ENCODE results near the gene KDM4E. TPM values are rescaled to one million over a fixed set of nuclear protein-coding genes. Genes with fewer than 3 reads are reported as not detected.

Gene KDM4E
- total and polyA plus RNA-seq, 4 donors, result 0.11 TPM; not detected in 3

DNA sequence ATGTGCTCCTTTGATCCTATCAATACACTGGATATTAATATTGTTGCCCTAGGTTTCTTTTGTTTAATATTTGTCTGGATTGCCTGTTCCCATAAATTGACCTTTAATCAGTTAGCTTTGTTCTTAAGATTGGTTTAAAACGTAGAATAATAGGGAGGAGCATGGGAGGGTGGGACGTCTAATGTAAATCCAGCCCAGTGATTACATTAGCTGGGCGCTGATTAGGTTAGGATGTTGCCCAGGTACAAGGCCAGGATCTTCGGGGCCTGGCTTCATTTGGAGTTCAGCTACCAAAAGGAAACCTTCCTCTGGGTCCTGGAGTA is 41.6 kb downstream of the KDM4E start, which contains the start of gene SRSF8:
TSS of gene SRSF8 (plus strand) at position 204 of the 323 bp plus-strand sequence. CDS start 308 bp downstream, outside the sequence.
- Histone ChIP-seq H3K27me3 (ENCODE audit: control insufficient read depth, insufficient read depth, low read length) (no peaks in the 10 kb centered on the region), H3K4me1 (ENCODE audit: control insufficient read depth, insufficient read depth, low read length) (peaks cover 5% of the 10 kb centered on the region), H3K36me3 (ENCODE audit: control insufficient read depth, insufficient read depth, low read length) (no peaks in the 10 kb centered on the region), H3K27ac (ENCODE audit: low read depth, low read length) (peak within 1 kb of the TSS; percentile 99), H3K9me3 (ENCODE audit: control insufficient read depth, insufficient read depth, low read length) (no peaks in the 10 kb centered on the region), H3K4me3 (ENCODE audit: low read depth, low read length) (peak within 1 kb of the TSS; percentile 92)
- 0% methylated on average over 3 of the region's 4 CpGs for WGBS (ENCODE audit: insufficient coverage)
- DNase-seq (ENCODE audit: low read depth in 4 of 6, low spot score in 6 of 6), result no peak

DNA sequence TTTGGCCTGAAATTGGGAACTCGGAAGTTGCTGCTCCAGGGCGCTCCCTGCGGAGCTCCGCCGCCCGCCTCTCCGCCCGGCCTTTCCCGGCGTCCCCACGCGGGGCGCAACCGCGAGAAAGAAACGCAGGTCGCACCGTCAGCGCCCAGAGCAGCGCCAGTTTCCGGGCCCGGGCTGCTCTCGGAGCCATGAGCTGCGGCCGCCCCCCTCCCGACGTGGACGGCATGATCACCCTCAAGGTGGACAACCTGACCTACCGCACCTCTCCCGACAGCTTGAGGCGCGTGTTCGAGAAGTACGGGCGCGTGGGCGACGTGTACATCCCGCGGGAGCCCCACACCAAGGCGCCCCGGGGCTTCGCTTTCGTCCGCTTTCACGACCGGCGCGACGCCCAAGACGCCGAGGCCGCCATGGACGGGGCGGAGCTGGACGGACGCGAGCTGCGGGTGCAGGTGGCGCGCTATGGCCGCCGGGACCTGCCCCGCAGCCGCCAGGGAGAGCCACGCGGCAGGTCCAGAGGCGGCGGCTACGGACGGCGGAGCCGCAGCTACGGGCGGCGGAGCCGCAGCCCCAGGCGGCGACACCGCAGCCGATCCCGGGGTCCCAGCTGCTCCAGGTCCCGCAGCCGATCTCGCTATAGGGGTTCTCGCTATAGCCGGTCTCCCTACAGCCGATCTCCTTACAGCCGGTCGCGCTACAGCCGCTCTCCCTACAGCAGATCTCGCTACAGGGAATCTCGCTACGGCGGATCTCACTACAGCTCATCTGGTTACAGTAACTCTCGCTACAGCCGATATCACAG is 42.2 kb downstream of the KDM4E start:
- H3K9me3 ChIP-seq (ENCODE audit: control insufficient read depth, insufficient read depth, low read length), result no peaks in the 10 kb centered on the region
- no peaks in the 10 kb centered on the region for H3K36me3 ChIP-seq (ENCODE audit: control insufficient read depth, insufficient read depth, low read length)
- H3K27ac ChIP-seq (ENCODE audit: low read depth, low read length), result peak overlapping the region; percentile 99
- peaks cover 5% of the 10 kb centered on the region for H3K4me1 ChIP-seq (ENCODE audit: control insufficient read depth, insufficient read depth, low read length)
- H3K4me3 ChIP-seq (ENCODE audit: low read depth, low read length), result peak overlapping the region; percentile 92
- no peaks in the 10 kb centered on the region for H3K27me3 ChIP-seq (ENCODE audit: control insufficient read depth, insufficient read depth, low read length)
- DNase-seq (ENCODE audit: low read depth in 4 of 6, low spot score in 6 of 6), result peak in 5 of 6 donors; percentile 58 to 93 (median 68)
- WGBS (ENCODE audit: insufficient coverage), result under 1% methylated on average over 98 of the region's 98 CpGs

DNA sequence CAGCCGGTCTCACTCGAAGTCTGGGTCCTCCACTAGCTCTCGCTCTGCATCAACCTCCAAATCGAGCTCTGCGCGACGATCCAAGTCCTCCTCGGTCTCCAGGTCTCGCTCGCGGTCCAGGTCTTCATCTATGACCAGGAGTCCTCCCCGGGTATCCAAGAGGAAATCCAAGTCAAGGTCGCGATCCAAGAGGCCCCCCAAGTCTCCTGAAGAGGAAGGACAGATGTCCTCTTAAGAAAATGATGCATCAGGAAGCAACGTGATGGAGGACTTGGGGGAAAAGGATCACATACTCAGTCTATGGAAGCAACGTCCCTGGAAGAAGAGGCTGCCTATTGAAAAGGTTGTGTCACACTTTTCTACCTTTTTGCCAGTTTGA is 42.8 kb downstream of the KDM4E start:
- WGBS (ENCODE audit: insufficient coverage), result 0% methylated on average over 15 of the region's 16 CpGs
- Histone ChIP-seq H3K36me3 (ENCODE audit: control insufficient read depth, insufficient read depth, low read length) (no peaks in the 10 kb centered on the region), H3K4me1 (ENCODE audit: control insufficient read depth, insufficient read depth, low read length) (peaks cover 5% of the 10 kb centered on the region), H3K4me3 (ENCODE audit: low read depth, low read length) (peak overlapping the region; percentile 92), H3K9me3 (ENCODE audit: control insufficient read depth, insufficient read depth, low read length) (no peaks in the 10 kb centered on the region), H3K27me3 (ENCODE audit: control insufficient read depth, insufficient read depth, low read length) (no peaks in the 10 kb centered on the region), H3K27ac (ENCODE audit: low read depth, low read length) (peak overlapping the region; percentile 99)
- peak in 1 of 6 donors; percentile 76 for DNase-seq (ENCODE audit: low read depth in 4 of 6, low spot score in 6 of 6)

DNA sequence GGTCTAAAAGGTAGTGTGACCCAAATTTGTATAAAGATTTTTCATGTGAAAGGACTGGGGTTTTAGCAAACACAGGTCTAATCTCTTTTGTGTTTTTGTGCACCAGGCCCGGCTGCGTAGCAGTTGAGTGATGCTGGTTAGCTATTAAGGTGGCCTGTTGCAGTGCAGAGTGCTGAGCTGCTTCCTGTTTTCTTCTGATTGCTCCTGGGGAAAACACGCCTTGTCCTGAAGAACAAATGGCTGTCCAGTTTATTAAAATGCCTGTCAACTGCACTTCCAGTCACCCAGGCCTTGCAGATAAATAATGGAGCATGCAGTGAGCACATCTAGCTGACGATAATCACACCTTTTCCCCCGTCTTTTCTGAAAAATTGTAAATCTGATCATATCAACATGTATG is 43.5 kb downstream of the KDM4E start:
- DNase-seq (ENCODE audit: low read depth in 4 of 6, low spot score in 6 of 6), result peak in 5 of 6 donors; percentile 65 to 94 (median 77)
- H3K27me3 ChIP-seq (ENCODE audit: control insufficient read depth, insufficient read depth, low read length), result no peaks in the 10 kb centered on the region
- WGBS (ENCODE audit: insufficient coverage), result 0% methylated on average over 3 of the region's 5 CpGs
- H3K4me3 ChIP-seq (ENCODE audit: low read depth, low read length), result peak overlapping the region; percentile 92
- no peaks in the 10 kb centered on the region for H3K36me3 ChIP-seq (ENCODE audit: control insufficient read depth, insufficient read depth, low read length)
- H3K9me3 ChIP-seq (ENCODE audit: control insufficient read depth, insufficient read depth, low read length), result no peaks in the 10 kb centered on the region
- H3K4me1 ChIP-seq (ENCODE audit: control insufficient read depth, insufficient read depth, low read length), result peaks cover 5% of the 10 kb centered on the region
- peak overlapping the region; percentile 99 for H3K27ac ChIP-seq (ENCODE audit: low read depth, low read length)

DNA sequence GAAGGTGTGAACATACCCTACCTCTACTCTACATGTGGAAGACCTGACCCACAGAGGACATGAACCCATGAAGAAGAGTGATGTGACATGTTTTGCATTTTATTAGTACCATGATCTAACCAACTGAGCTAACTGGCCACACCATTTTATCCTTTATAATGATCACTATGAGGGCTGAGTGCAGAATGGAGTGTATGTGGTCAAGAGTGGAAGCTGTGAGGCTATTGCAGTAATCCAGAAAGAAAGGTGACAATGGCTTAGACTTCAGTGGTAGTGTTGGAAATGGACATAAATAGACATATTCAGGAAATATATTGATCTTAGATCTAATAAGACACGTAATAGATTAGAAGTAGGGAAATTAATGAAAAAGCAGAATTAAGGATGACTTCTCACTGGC is 45.4 kb downstream of the KDM4E start:
- DNase-seq (ENCODE audit: low read depth in 4 of 6, low spot score in 6 of 6), result no peak
- Histone ChIP-seq H3K4me3 (ENCODE audit: low read depth, low read length) (no peak overlapping the region), H3K4me1 (ENCODE audit: control insufficient read depth, insufficient read depth, low read length) (peaks cover 8% of the 10 kb centered on the region), H3K27ac (ENCODE audit: low read depth, low read length) (no peak overlapping the region), H3K9me3 (ENCODE audit: control insufficient read depth, insufficient read depth, low read length) (no peaks in the 10 kb centered on the region), H3K36me3 (ENCODE audit: control insufficient read depth, insufficient read depth, low read length) (no peaks in the 10 kb centered on the region), H3K27me3 (ENCODE audit: control insufficient read depth, insufficient read depth, low read length) (no peaks in the 10 kb centered on the region)
- WGBS (ENCODE audit: insufficient coverage), result 100% methylated on average over 1 of the region's 1 CpG

DNA sequence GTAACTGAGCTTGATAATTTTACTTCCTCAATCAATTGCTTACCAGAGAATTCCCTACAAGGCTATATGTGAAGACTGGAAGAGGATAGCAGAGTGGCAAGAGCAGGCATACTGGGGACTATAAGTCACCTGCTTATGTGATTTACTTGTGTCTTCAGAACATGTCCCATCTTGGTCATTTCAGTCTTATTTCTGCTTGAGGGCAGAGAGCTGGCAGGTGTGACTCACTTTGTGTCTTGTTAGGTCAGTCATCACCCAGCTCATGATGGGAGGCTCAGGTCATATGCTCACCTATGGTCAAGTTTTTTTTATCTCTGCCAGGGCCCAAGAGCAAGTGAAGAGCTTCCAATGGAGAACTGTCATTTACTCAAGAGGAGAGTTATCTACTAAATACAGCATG is 47.9 kb downstream of the KDM4E start:
- Histone ChIP-seq H3K9me3 (ENCODE audit: control insufficient read depth, insufficient read depth, low read length) (no peaks in the 10 kb centered on the region), H3K27ac (ENCODE audit: low read depth, low read length) (no peak overlapping the region), H3K4me3 (ENCODE audit: low read depth, low read length) (no peak overlapping the region), H3K4me1 (ENCODE audit: control insufficient read depth, insufficient read depth, low read length) (peaks cover 8% of the 10 kb centered on the region), H3K27me3 (ENCODE audit: control insufficient read depth, insufficient read depth, low read length) (no peaks in the 10 kb centered on the region), H3K36me3 (ENCODE audit: control insufficient read depth, insufficient read depth, low read length) (no peaks in the 10 kb centered on the region)
- no peak for DNase-seq (ENCODE audit: low read depth in 4 of 6, low spot score in 6 of 6)

DNA sequence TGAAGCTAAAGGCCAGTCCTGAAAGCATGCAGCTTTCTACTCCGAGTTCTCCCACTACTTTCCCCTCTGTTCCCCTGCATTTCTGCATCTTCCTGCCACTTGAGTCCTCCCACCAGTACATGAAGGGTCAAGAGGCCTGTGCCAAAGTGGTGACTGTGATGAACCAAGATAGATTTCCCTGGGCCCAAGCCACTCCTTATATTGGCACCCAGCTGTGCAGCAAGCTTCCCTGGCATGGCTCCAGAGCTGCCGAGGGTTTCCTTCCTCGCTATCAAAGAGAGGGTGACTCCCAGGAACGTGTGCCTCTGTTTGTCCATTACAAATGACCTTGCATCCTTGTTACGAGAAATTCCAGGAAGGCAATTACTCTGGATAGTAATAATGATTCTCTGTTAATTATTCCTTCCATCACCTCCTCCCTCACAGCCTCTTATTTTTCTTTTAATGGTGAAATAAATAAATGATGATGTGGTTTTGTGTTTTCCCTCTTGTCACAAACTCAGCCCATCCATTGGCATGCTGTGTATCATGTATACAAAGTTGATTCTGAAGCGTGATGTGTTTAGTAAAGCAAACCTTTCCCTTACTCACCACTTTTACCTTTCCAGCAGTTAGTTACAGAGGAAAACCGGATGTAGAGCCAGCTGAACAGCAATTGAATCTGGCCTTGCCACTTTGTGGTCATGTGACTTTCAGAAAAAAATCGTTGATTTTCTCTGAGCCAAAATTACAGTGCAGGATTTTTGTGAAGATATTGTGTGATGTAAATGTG is 49.9 kb downstream of the KDM4E start:
- peak in 2 of 6 donors; percentile 44 to 68 for DNase-seq (ENCODE audit: low read depth in 4 of 6, low spot score in 6 of 6)

DNA sequence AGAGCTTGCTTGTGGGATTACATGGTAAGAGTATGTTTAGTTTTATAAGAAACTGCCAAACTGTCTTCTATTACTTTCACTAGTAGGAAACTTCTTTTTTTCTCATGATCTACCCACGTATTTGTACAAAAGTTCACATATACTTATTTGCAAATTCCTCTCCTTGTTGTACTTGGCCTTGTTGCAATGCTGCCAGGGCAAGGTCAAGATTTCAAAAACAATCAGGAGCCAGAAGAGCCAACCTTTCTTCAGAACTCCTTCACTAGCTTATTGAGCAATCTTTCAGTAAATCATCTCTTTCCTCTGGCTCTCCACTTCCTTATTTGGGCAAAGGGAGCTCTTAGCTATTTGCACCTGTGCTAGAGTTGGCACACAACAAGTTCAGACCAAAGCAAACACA is 51.4 kb downstream of the KDM4E start:
- no peaks in the 10 kb centered on the region for H3K36me3 ChIP-seq (ENCODE audit: control insufficient read depth, insufficient read depth, low read length)
- H3K9me3 ChIP-seq (ENCODE audit: control insufficient read depth, insufficient read depth, low read length), result no peaks in the 10 kb centered on the region
- peaks cover 9% of the 10 kb centered on the region for H3K4me1 ChIP-seq (ENCODE audit: control insufficient read depth, insufficient read depth, low read length)
- no peak overlapping the region for H3K27ac ChIP-seq (ENCODE audit: low read depth, low read length)
- DNase-seq (ENCODE audit: low read depth in 4 of 6, low spot score in 6 of 6), result peak in 1 of 6 donors; percentile 47
- 40% methylated on average over 1 of the region's 1 CpG for WGBS (ENCODE audit: insufficient coverage)
- no peaks in the 10 kb centered on the region for H3K27me3 ChIP-seq (ENCODE audit: control insufficient read depth, insufficient read depth, low read length)
- no peak overlapping the region for H3K4me3 ChIP-seq (ENCODE audit: low read depth, low read length)

More for the DNA sequence above, 49.9 kb downstream of the KDM4E start:
- Histone ChIP-seq H3K4me3 (ENCODE audit: low read depth, low read length) (no peak overlapping the region), H3K9me3 (ENCODE audit: control insufficient read depth, insufficient read depth, low read length) (no peaks in the 10 kb centered on the region), H3K36me3 (ENCODE audit: control insufficient read depth, insufficient read depth, low read length) (no peaks in the 10 kb centered on the region), H3K27me3 (ENCODE audit: control insufficient read depth, insufficient read depth, low read length) (no peaks in the 10 kb centered on the region), H3K4me1 (ENCODE audit: control insufficient read depth, insufficient read depth, low read length) (peaks cover 5% of the 10 kb centered on the region), H3K27ac (ENCODE audit: low read depth, low read length) (peak overlapping the region; percentile 16)
- 29% methylated on average over 3 of the region's 8 CpGs for WGBS (ENCODE audit: insufficient coverage)

DNA sequence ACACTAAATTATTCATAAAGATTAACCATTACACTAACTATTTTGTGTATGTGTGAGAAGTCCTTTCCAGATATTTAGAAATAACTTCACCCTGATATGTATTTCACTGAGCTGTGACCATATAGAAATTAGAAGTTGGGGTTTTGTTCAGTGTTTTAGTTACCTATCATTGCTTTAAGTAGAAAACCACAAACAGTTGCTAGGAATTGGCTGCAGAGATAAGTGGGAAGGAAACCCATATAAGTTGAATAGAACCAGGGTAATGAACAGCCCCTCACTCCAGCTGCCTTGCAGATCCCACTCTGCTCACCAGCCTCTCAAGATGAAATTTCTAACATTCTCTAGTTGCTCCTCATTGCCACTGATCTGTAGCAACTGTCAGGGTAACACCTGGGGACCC is 51.9 kb downstream of the KDM4E start:
- no peaks in the 10 kb centered on the region for H3K27me3 ChIP-seq (ENCODE audit: control insufficient read depth, insufficient read depth, low read length)
- H3K4me1 ChIP-seq (ENCODE audit: control insufficient read depth, insufficient read depth, low read length), result peaks cover 14% of the 10 kb centered on the region
- H3K4me3 ChIP-seq (ENCODE audit: low read depth, low read length), result no peak overlapping the region
- H3K9me3 ChIP-seq (ENCODE audit: control insufficient read depth, insufficient read depth, low read length), result no peaks in the 10 kb centered on the region
- H3K27ac ChIP-seq (ENCODE audit: low read depth, low read length), result no peak overlapping the region
- H3K36me3 ChIP-seq (ENCODE audit: control insufficient read depth, insufficient read depth, low read length), result no peaks in the 10 kb centered on the region
- DNase-seq (ENCODE audit: low read depth in 4 of 6, low spot score in 6 of 6), result no peak

All from spinal cord (tissue), 10 donors.